Occipital lobe (tissue), 2 donors: ENCODE results near the gene STARD13. TPM values are rescaled to one million over a fixed set of nuclear protein-coding genes. Genes with fewer than 3 reads are reported as not detected.
"Not testable (repeated sequence)": the region's sequence is repeated elsewhere in the genome, so short reads cannot be mapped to it uniquely, and the experiment has no call there.

Experiments
- DNase-seq: peaks from one replicate; lab custom pipeline; 2025; lab: John Stamatoyannopoulos, UW
- total RNA-seq: library from RNA; depleted of rRNA; stranded (reverse); fragments of >200 nt; gene quantifications from one replicate; pipeline ENCODE4 v1.2.3, GENCODE V29; 2014

The STARD13 gene
- total RNA-seq, 1 donor from 2014 or later: 12.3 TPM

DNA sequence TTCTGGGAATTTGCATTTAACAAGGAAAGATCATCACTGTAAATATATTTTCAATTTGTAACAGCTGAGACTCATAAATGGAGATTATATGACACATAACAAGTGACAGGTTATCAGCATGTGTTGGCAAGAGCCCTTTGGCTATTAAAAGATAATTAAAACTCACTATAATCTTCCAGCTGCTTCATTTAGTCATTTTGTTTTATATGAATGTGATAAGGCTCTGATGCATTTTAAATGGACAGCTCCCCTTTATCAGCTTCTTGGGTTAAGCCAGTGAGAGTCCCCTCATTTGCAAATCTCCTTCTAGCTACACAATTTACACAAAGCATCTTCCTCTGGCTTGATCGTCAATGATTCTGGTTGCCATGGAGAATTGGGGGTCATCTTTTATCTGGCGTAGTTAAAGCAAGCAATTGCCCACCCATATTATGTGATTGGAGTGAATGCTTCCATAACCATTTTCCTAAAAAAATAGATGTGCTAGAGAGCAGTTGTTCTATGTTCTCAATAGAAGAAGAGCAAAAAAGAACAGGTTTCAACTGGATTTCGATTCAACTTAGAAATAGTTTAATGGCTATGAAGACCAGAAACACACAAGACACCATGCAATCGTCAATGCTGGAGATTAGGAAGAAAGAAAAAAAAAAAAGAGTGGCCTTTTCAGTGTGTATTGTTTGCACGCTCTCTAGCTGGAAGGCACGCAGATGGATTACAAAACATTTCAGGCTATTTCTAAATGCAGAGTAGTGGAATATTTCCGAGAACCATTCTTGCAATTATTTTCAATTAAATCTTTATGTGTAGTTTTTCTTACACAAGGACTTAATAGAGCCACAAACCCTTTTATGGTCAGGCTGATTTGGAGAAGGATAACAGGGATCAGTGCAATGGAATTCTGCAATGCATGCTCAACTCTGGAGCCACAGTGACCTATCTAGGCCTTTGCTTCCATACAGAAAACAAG lies 27.4 kb downstream of the STARD13 start:
- no peak for DNase-seq

DNA sequence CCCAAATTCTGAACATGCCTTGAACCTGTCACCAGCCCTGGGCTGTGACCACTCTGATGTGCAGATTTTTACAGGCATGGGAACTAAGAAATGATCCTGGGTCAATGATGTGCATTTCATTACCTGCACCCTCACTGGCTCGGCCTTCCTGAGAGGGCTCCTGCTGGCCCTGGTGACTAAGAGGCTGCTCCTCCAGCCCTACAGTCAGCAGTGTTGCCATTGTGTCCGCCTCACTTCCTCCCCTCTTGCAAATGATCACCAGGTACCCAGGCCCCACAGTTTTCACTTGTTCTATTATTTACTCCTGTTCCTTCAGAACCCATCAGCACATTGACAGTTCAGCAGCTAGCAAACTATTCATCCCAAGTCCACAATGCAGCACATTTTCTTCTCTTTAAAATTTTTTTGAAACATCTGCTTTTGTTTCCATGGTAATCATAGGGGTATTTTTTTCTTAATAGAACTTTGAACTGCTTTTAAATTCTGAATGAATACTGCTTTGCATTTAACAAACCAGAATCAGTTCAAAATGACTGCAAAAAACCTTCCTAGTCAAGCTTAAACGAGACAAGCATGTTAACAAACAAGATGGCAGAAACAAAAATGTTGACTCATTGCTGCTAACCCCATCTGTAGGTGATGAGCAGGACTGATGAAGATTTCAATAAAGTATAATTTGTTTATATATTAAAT lies 29.3 kb downstream of the STARD13 start:
- no peak for DNase-seq

- no peak for DNase-seq
These were observed 33.4 kb downstream of the STARD13 start for GRCh38 chr13:33252135-33252534.

DNA sequence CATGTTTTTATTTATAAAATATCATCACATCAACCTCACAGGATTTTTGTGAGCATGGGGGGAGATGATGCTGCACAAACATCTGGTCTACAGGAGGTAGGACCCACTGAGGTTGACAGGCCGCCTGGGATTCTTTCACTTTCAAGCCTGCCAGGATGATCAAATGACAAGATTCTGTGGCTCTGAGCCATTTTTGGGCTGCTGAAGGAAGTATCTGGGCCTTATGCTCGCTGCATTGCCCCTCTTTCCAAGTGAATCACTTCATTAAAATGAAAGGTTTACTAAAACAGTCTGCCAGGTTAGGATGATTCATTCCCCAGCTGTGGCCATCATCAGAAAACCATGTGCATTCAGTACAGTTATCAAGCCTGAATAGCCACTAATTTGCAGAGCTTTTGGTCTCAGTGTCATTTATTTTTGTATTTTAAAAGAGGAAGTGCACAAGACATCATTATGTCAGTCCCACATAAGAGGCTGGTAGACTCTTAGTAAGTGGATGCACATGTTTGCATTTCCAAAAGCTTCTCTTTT lies 34.4 kb downstream of the STARD13 start:
- DNase-seq: peak; percentile 32

DNA sequence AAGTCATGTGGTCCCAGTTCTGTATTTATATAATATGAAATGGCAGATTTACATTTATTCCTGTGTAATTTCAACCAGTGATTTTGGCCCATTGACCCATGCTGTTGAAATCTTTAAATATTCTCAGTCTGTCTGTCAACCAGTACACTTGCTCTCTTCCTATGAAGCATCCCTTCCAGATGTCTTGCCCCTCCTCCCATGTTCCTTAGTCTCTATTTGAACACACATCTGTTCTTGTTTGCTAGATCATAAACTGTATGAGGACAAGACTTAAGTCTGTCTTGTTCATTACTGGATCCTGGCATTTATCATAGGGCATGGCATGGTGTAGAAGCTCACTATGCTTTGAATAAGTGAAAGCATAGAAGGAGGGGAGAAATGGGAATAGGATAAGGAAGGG lies 34.9 kb downstream of the STARD13 start:
- DNase-seq: no peak

DNA sequence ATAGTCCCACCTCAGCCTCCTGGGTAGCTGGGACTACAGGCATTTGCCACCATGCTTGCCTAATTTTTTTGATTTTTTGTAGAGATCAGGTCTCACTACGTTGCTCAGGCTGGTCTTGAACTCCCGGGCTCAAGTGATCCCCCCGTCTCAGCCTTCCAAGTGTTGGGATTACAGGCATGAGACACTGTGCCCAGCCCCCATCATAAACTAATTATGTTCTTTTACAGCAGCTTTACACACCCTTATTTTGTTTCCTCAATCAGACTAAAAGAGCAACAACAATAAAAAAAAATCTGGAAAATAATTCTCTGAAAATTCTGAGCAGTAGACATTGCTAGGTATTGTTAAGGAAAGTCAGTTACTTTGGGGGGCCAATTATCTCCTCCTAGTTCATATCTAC lies 35.7 kb downstream of the STARD13 start:
- no peak for DNase-seq

DNA sequence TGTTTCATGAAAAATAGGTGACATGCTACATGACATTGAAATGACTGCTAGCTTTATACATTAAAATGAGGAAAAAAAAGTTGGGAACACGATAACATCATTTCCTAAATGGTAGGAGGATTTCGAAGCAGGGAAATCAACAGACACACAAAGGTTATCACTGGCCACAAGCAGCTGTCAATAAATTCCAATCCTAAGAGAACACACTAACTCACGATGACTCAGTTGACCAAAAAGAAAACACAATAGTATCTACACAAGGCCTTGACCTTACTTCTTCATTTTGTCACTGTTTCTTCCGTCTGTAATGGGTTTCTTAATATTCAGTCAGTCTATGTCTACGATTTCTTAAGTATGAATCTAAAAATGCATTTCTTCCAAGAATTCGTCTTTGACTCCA lies 36.5 kb downstream of the STARD13 start:
- no peak for DNase-seq

- DNase-seq: no peak
These were observed 39.9 kb downstream of the STARD13 start for GRCh38 chr13:33245505-33246158.

- no peak for DNase-seq
These were observed 40.7 kb downstream of the STARD13 start for GRCh38 chr13:33244907-33245287.

- DNase-seq: no peak
These were observed 41.2 kb downstream of the STARD13 start for GRCh38 chr13:33244210-33244906.

GRCh38 chr13:33242984-33243617 lies 42.5 kb downstream of the STARD13 start:
- no peak for DNase-seq

DNA sequence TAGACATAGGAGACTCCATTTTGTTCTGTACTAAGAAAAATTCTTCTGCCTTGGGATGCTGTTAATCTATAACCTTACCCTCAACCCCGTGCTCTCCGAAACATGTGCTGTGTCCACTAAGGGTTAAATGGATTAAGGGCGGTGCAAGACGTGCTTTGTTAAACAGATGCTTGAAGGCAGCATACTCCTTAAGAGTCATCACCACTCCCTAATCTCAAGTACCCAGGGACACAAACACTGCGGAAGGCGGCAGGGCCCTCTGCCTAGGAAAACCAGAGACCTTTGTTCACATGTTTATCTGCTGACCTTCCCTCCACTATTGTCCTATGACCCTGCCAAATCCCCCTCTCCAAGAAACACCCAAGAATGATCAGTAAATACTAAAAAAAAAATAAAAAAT lies 43.2 kb downstream of the STARD13 start:
- DNase-seq: not testable (repeated sequence)

- DNase-seq: no peak
These were observed 49.5 kb downstream of the STARD13 start for GRCh38 chr13:33236021-33236420.

- no peak for DNase-seq
These were observed 50.0 kb downstream of the STARD13 start for GRCh38 chr13:33235564-33235963.

DNA sequence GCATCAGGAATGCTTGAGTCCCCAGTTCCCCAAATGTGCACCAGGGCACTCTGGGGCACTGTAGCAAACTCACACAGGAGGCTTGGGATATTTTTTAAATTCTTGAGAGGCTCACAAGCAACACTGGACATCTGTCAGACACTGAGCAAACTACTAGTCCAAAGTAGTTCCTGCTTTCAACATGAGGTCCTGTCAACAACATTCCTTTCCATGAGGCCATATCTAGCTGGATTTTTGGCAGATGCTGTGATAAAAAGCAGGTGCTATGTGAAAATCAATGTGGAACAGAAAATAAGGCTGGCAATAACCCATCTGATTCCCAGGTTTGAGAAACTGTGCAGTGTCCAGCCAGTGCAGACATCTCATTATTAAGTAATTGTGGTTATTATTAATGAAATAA lies 50.5 kb downstream of the STARD13 start:
- no peak for DNase-seq

DNA sequence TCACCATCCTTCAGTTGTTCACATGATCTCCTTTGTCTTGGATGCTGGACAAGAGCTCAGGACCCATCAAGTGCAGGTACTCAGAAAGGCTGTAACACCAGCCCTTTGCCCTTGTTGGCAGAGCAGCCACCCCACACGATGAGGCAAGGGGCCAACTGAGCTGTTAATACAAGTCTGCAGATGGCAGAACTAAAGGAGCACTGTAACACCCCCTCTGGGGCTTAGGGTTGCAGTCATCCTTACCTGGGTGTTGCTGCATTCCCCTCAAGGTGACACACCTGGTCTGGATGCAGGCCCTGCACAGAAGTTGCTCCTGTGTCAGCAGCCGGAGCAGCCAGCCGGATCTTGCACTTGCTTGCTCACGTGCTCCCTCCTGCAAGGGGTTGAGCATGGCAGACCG lies 52.0 kb downstream of the STARD13 start:
- DNase-seq: no peak

- DNase-seq: no peak
These were observed 52.7 kb downstream of the STARD13 start for GRCh38 chr13:33232883-33233282.

DNA sequence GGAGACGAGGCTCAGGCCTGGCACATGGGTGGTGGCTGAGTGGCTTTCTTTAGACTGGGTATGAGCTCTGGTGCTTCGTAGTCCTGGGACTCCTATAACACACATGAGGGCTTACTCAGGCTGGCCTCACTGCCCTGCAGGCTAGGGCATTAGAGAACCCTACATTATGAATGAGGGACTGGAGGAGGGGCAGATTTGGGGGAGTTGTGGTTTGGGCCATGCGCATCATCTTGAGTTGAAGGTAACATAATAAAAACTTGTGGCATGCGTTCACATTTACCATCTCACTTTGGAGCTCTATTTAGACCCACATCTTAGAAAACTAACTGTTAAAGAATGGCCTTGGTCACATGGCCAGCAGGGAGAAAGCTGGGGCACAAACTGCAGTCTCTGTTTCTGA lies 54.2 kb downstream of the STARD13 start:
- DNase-seq: no peak

GRCh38 chr13:33230178-33230881 lies 55.2 kb downstream of the STARD13 start:
- no peak for DNase-seq
